Thyroid gland (tissue), 4 donors: ENCODE results near the gene E2F4.

Experiments used
- POLR2A ChIP-seq, 2 donors: fragments of 450-650 bp; IDR thresholded peaks; one replicate each; pipeline ENCODE4 v1.6.1; 2017; ENCODE audit warnings: antibody characterized with exemption in 2 of 2, mild to moderate bottlenecking in 2 of 2, moderate library complexity in 1 of 2
- TF ChIP-seq, protein P1 (sequence below), 6 experiments: fragments of 200-600 bp in 3 of 6; fragments of 450-650 bp in 3 of 6; sonication (generic) in 3 of 6; IDR thresholded peaks; one replicate each; pipeline ENCODE4 v1.5.1; 2016 to 2019; ENCODE audit warnings: antibody characterized with exemption in 6 of 6, mild to moderate bottlenecking in 2 of 6, inconsistent platforms in 1 of 6, moderate library complexity in 1 of 6

DNA sequence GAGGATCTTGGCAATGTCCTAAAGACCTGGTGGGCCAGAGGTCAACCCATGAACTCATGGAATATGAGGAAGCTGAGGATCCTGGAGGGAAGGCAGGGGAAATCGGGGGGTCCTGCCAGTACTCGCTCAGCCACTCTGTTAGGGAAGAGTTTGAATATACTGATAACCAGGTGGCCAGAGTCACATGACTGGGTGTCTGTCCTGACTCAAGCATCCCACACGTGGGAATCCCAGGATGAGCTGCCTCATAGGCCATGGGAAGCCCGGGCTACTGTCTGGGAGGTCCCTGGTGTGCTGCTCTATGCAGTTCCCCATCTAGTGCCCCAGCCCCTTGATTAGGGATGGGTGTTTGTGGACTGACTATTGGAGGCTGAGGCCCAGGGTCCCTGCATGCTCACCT lies 3.6 kb upstream of the E2F4 start:
- TF ChIP-seq, protein P1, sequence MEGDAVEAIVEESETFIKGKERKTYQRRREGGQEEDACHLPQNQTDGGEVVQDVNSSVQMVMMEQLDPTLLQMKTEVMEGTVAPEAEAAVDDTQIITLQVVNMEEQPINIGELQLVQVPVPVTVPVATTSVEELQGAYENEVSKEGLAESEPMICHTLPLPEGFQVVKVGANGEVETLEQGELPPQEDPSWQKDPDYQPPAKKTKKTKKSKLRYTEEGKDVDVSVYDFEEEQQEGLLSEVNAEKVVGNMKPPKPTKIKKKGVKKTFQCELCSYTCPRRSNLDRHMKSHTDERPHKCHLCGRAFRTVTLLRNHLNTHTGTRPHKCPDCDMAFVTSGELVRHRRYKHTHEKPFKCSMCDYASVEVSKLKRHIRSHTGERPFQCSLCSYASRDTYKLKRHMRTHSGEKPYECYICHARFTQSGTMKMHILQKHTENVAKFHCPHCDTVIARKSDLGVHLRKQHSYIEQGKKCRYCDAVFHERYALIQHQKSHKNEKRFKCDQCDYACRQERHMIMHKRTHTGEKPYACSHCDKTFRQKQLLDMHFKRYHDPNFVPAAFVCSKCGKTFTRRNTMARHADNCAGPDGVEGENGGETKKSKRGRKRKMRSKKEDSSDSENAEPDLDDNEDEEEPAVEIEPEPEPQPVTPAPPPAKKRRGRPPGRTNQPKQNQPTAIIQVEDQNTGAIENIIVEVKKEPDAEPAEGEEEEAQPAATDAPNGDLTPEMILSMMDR (IDR thresholded peaks at IDR 0.05) = no peak
- no peak for TF ChIP-seq POLR2A (IDR thresholded peaks at IDR 0.05)
